Colonic mucosa (tissue), 4 donors: Measurements from ENCODE around the gene HSDL2. TPM values are rescaled to one million over a fixed set of nuclear protein-coding genes. Genes with fewer than 3 reads are reported as not detected.
"Not testable (repeated sequence)": the region's sequence is repeated elsewhere in the genome, so short reads cannot be mapped to it uniquely, and the experiment has no call there.

ENCODE experiments used
- DNase-seq: peaks from one replicate; pipeline ENCODE4 v3.0.0-alpha.2; 2020
- H3K27ac ChIP-seq: fragments of 200-600 bp; one replicate; pipeline ENCODE4 v1.8.0; 2021
- H3K27me3 ChIP-seq: fragments of 200-600 bp; one replicate; pipeline ENCODE4 v1.8.0; 2021
- H3K36me3 ChIP-seq: fragments of 200-600 bp; one replicate; pipeline ENCODE4 v1.8.0; 2021
- H3K4me1 ChIP-seq: fragments of 200-600 bp; one replicate; pipeline ENCODE4 v1.8.0; 2021; ENCODE audit warnings: mild to moderate bottlenecking
- H3K4me3 ChIP-seq: fragments of 200-600 bp; one replicate; pipeline ENCODE4 v1.8.0; 2021
- H3K9ac ChIP-seq, 2 donors: one replicate each; pipeline ENCODE4 v1.7.0; 2013; ENCODE audit warnings: control low read depth in 2 of 2, low read depth in 2 of 2, low read length in 2 of 2
- H3K9me3 ChIP-seq: fragments of 200-600 bp; one replicate; pipeline ENCODE4 v1.8.0; 2021
- CTCF ChIP-seq: fragments of 200-600 bp; IDR thresholded peaks from one replicate; pipeline ENCODE4 v1.8.0; 2022; ENCODE audit warnings: antibody characterized with exemption, mild to moderate bottlenecking
- intact Hi-C: fragments of 100-400 bp; cut with DNase I; formaldehyde crosslinking; loops from one replicate; pipeline ENCODE4 v1.14.1; 2022
- total RNA-seq, 2 donors: library from RNA; stranded (reverse); fragmentation: NEBNext Ultra II Directional in 1 of 2; extraction: Animal tissue kit (Norgen Biotek cat#: 25700) in 1 of 2; gene quantifications; one replicate each; pipeline ENCODE4 v1.2.1, GENCODE V29; 2021
- donor health status: healthy.
- donor health status: DM: no; HTN: no; CAD: no.
- donor health status: DM: no; HTN: no; CAD: no.

The HSDL2 gene
- total RNA-seq, 2 donors from 2014 or later: 45.4 to 48.9 TPM

DNA sequence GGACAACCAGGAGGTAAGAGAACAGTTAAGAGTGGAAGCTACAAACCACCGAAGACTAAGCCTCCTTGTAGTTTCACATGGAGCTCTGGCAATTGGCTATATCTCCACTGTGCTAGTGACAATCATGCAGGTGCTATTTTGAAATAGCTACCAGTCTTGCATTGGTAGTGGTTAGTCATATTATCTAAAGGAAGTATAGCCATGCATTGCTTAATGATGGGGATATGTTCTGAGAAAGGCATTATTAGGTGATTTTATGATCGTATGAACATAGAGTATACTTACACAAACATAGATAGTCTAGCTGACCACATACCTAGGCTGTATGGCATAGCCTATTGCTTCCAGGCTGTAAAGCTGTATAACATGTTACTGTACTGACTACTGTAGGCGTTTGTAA lies 28.4 kb downstream of the HSDL2 start:
- Histone ChIP-seq H3K9me3 (no peaks in the 10 kb centered on the region), H3K4me1 (no peaks in the 10 kb centered on the region), H3K9ac (no peak overlapping the region), H3K4me3 (no peak overlapping the region), H3K27me3 (no peaks in the 10 kb centered on the region), H3K27ac (no peak overlapping the region), H3K36me3 (no peaks in the 10 kb centered on the region)
- DNase-seq: no peak
- intact Hi-C loops: no loop called here
- no peak for TF ChIP-seq CTCF

GRCh38 chr9:112408819-112409218 lies 28.9 kb downstream of the HSDL2 start:
- Histone ChIP-seq H3K36me3 (no peaks in the 10 kb centered on the region), H3K27ac (no peak overlapping the region)
- intact Hi-C loops: no loop called here

DNA sequence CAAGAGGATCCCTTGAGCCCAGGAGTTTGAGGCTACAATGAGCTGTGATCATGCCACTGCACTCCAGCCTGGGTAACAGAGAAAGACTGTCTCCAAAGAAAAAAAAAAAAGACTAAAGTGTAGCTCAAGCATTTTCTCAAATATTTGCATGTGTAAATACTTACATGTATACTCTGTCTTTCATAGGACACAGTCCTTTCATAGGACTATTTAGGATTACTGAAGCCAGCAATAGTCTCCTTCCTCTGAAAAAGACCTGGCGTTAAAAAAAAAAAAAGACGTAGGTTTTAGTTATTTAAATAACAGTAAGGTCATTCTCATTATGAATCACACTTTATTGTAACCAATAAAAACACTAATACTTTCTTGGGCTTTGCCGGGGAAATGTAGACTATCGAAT lies 29.9 kb downstream of the HSDL2 start:
- Histone ChIP-seq H3K9ac (no peak overlapping the region), H3K27me3 (no peaks in the 10 kb centered on the region), H3K9me3 (no peaks in the 10 kb centered on the region), H3K27ac (no peak overlapping the region), H3K4me1 (no peaks in the 10 kb centered on the region), H3K4me3 (no peak overlapping the region), H3K36me3 (no peaks in the 10 kb centered on the region)
- intact Hi-C loops: no loop called here
- DNase-seq: no peak
- no peak for TF ChIP-seq CTCF

More at GRCh38 chr9:112408819-112409218, 28.9 kb downstream of the HSDL2 start:
- Histone ChIP-seq H3K4me3 (no peak overlapping the region), H3K4me1 (no peaks in the 10 kb centered on the region), H3K27me3 (no peaks in the 10 kb centered on the region), H3K9ac (no peak overlapping the region), H3K9me3 (no peaks in the 10 kb centered on the region)
- DNase-seq: no peak
- TF ChIP-seq CTCF: no peak

DNA sequence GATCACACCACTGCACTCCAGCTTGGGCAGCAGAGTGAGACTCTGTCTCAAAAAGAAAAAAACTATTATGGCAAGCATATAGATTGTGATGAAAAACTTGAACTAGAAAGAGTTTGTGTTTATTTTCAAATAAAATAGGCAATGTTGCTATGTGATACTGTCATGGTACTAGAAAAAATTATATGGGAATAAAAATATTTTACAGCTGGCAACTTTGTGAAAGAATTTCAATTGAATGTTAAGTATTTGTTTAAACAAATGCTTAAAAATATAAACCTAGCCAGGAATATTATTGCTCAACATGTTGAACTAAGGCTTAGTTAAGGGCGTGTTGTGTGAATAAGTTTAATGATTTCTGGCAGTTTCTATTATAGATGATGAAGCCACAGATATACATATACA lies 31.7 kb downstream of the HSDL2 start:
- Histone ChIP-seq H3K4me1 (no peaks in the 10 kb centered on the region), H3K27ac (no peak overlapping the region), H3K9me3 (no peaks in the 10 kb centered on the region), H3K27me3 (no peaks in the 10 kb centered on the region), H3K9ac (no peak overlapping the region), H3K4me3 (no peak overlapping the region), H3K36me3 (no peaks in the 10 kb centered on the region)
- intact Hi-C loops: no loop called here
- DNase-seq: no peak
- no peak for TF ChIP-seq CTCF

DNA sequence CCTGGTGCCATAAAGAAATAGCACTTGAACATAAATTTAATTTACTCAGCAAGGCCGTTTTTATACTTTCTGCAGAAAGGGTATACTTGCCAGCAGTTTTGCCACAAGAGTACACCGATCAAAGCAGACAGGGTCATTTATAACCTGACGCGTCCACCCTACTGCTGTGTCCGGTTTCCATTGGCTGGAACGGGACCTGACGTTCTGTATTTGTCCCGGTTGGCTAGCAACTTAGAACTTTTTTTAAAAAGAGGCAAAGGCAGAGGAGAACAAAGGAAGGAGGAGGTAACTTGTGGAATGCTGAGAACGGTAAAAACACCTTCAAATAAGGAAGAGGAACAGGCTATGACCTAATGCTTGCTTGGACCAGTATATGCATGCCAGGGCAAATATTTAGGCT lies 33.8 kb downstream of the HSDL2 start:
- intact Hi-C loops, H3K36me3 ChIP-seq, DNase-seq: not testable (repeated sequence)

DNA sequence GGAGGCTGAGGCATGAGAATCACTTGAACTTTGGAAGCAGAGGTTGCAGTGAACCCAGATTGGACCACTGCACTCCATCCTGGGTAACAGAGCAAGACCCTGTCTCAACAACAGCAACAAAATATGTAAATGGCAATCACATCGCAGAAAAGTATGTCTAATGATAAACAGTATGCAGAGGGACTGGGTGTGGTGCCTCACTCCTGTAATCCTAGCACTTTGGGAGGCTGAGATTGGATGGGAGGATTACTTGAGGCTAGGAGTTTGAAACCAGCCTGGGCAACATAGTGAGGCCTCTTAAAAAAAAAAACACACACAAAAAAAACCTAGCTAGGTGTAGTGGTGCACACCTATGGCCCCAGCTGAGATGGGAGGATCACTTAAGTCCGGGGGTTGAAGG lies 40.3 kb downstream of the HSDL2 start:
- Histone ChIP-seq H3K9me3 (no peaks in the 10 kb centered on the region), H3K27ac (no peak overlapping the region), H3K4me1 (no peaks in the 10 kb centered on the region), H3K36me3 (no peaks in the 10 kb centered on the region), H3K9ac (no peak overlapping the region), H3K4me3 (no peak overlapping the region), H3K27me3 (no peaks in the 10 kb centered on the region)
- no peak for TF ChIP-seq CTCF
- no peak for DNase-seq
- intact Hi-C loops: no loop called here

More for the DNA sequence above, 33.8 kb downstream of the HSDL2 start:
- H3K27ac ChIP-seq, H3K4me3 ChIP-seq, H3K9me3 ChIP-seq, H3K9ac ChIP-seq, H3K4me1 ChIP-seq, H3K27me3 ChIP-seq: not testable (repeated sequence)
